ENCODE data around the gene RABGAP1L.

The RABGAP1L gene

GRCh38 chr1:174726880-174727585 lies 567.7 kb downstream of the RABGAP1L start:
- no peak for DNase-seq

GRCh38 chr1:174734270-174734669 lies 575.0 kb downstream of the RABGAP1L start:
- no peak for DNase-seq

- no peak for DNase-seq
Measured at GRCh38 chr1:174736831-174737230, 577.5 kb downstream of the RABGAP1L start.

- no peak for DNase-seq
Measured at GRCh38 chr1:174740249-174740968, 581.1 kb downstream of the RABGAP1L start.

GRCh38 chr1:174742805-174743653 lies 583.7 kb downstream of the RABGAP1L start:
- DNase-seq: no peak

- peak; percentile 38 for DNase-seq
Measured at GRCh38 chr1:174743654-174744561, 584.6 kb downstream of the RABGAP1L start.

GRCh38 chr1:174744886-174745285 lies 585.6 kb downstream of the RABGAP1L start:
- DNase-seq: no peak

- no peak for DNase-seq
Measured at GRCh38 chr1:174746024-174746808, 586.9 kb downstream of the RABGAP1L start.

- DNase-seq: no peak
Measured at GRCh38 chr1:174747613-174748012, 588.3 kb downstream of the RABGAP1L start.

- DNase-seq: no peak
Measured at GRCh38 chr1:174748586-174748985, 589.3 kb downstream of the RABGAP1L start.

GRCh38 chr1:174753131-174753530 lies 593.8 kb downstream of the RABGAP1L start:
- DNase-seq: no peak

GRCh38 chr1:174761335-174761734 lies 602.0 kb downstream of the RABGAP1L start:
- no peak for DNase-seq

- no peak for DNase-seq
Measured at GRCh38 chr1:174761901-174762585, 602.7 kb downstream of the RABGAP1L start.

- no peak for DNase-seq
Measured at GRCh38 chr1:174764191-174764590, 604.9 kb downstream of the RABGAP1L start.

- DNase-seq: no peak
Measured at GRCh38 chr1:174766727-174767126, 607.4 kb downstream of the RABGAP1L start.

- DNase-seq: no peak
Measured at GRCh38 chr1:174768516-174768915, 609.2 kb downstream of the RABGAP1L start.

GRCh38 chr1:174768949-174769348 lies 609.6 kb downstream of the RABGAP1L start:
- DNase-seq: peak; percentile 5

GRCh38 chr1:174769961-174770549 lies 610.7 kb downstream of the RABGAP1L start:
- DNase-seq: peak; percentile 36

- no peak for DNase-seq
Measured at GRCh38 chr1:174775621-174776020, 616.3 kb downstream of the RABGAP1L start.

- no peak for DNase-seq
Measured at GRCh38 chr1:174777262-174777661, 617.9 kb downstream of the RABGAP1L start.

- no peak for DNase-seq
Measured at GRCh38 chr1:174785510-174785909, 626.2 kb downstream of the RABGAP1L start.
